SU-DHL-6 (cell line): ENCODE results near the gene CC2D1A.

Experiments
- EZH2phosphoT487 ChIP-seq: fragments of 200-600 bp; sonication (generic), shearing (Covaris generic); conservative IDR thresholded peaks from 2 replicates; pipeline ENCODE4 v1.6.1; 2018; ENCODE audit warnings: mild to moderate bottlenecking, antibody characterized with exemption, low read length, moderate library complexity, mixed read lengths
- TF ChIP-seq, protein P1 (sequence below): fragments of 200-600 bp; sonication (generic); IDR thresholded peaks from one replicate; pipeline ENCODE4 v1.5.1; 2017; ENCODE audit warnings: antibody characterized with exemption, mild to moderate bottlenecking, low read length, moderate library complexity; ENCODE audit not compliant: insufficient read depth, poor library complexity, severe bottlenecking

DNA sequence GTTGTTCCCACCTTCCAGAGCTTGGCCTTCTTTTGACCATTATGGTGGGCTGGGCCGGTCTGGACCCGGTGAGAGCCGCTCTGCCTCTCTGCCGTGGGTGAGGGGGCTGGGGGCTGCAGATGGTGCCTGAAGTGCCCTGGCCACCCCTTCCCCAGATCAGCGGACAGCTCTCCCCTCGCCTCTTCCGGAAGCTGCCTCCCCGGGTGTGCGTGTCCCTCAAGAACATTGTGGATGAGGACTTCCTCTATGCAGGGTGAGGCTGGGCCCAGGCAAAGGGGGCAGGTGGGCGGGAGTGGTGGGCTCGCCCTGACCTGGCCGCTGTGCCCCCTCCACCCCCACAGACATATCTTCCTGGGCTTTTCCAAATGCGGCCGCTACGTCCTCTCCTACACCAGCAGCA, 48.2 kb downstream of the CC2D1A start:
- TF ChIP-seq, protein P1, sequence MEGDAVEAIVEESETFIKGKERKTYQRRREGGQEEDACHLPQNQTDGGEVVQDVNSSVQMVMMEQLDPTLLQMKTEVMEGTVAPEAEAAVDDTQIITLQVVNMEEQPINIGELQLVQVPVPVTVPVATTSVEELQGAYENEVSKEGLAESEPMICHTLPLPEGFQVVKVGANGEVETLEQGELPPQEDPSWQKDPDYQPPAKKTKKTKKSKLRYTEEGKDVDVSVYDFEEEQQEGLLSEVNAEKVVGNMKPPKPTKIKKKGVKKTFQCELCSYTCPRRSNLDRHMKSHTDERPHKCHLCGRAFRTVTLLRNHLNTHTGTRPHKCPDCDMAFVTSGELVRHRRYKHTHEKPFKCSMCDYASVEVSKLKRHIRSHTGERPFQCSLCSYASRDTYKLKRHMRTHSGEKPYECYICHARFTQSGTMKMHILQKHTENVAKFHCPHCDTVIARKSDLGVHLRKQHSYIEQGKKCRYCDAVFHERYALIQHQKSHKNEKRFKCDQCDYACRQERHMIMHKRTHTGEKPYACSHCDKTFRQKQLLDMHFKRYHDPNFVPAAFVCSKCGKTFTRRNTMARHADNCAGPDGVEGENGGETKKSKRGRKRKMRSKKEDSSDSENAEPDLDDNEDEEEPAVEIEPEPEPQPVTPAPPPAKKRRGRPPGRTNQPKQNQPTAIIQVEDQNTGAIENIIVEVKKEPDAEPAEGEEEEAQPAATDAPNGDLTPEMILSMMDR, result no peak
- TF ChIP-seq EZH2phosphoT487, result no peak
